ENCODE results near the gene WDFY4.

- TF ChIP-seq CTCF (conservative IDR thresholded peaks at IDR 0.05 in 1 of 2, IDR thresholded peaks at IDR 0.05 in 1 of 2; ENCODE audit: low read depth in 1 of 2, low read length in 2 of 2) (no peak), EZH2 (IDR thresholded peaks at IDR 0.05; ENCODE audit: low read length, missing control alignments) (no peak)
These were observed 114.0 kb downstream of the WDFY4 start for GRCh38 chr10:48798481-48799254.
